Skeletal muscle tissue (tissue), 4 donors: ENCODE measurements around the gene CD86. TPM values are rescaled to one million over a fixed set of nuclear protein-coding genes. Genes with fewer than 3 reads are reported as not detected.

Experiments used
- H3K27ac ChIP-seq: one replicate; pipeline ENCODE4 v1.7.0; 2013; ENCODE audit warnings: mild to moderate bottlenecking, low read depth, low read length, inconsistent platforms
- H3K27me3 ChIP-seq, 3 donors: one replicate each; pipeline ENCODE4 v1.7.0; 2013; ENCODE audit warnings: low read length in 3 of 3; ENCODE audit not compliant: control insufficient read depth in 3 of 3, insufficient read depth in 3 of 3
- H3K36me3 ChIP-seq, 3 donors: one replicate each; pipeline ENCODE4 v1.7.0; 2013; ENCODE audit warnings: low read length in 3 of 3; ENCODE audit not compliant: control insufficient read depth in 3 of 3, insufficient read depth in 3 of 3
- H3K4me1 ChIP-seq, 3 donors: one replicate each; pipeline ENCODE4 v1.7.0; 2013; ENCODE audit warnings: low read length in 3 of 3, mild to moderate bottlenecking in 3 of 3; ENCODE audit not compliant: control insufficient read depth in 3 of 3, insufficient read depth in 3 of 3
- H3K4me3 ChIP-seq, 3 donors: one replicate each; pipeline ENCODE4 v1.7.0; 2013; ENCODE audit warnings: low read length in 3 of 3
- H3K9ac ChIP-seq, 3 donors: one replicate each; pipeline ENCODE4 v1.7.0; 2013; ENCODE audit warnings: low read length in 3 of 3, mild to moderate bottlenecking in 3 of 3, moderate library complexity in 2 of 3, low read depth in 1 of 3
- H3K9me3 ChIP-seq, 3 donors: one replicate each; pipeline ENCODE4 v1.7.0; 2013; ENCODE audit warnings: low read length in 3 of 3; ENCODE audit not compliant: control insufficient read depth in 3 of 3
- total RNA-seq: library from RNA; depleted of rRNA; stranded (reverse); fragments of >200 nt; gene quantifications from one replicate; pipeline ENCODE4 v1.2.3, GENCODE V29; 2014
- donor health status: Osteomylitis.

CD86 gene
- 3.7 TPM for total RNA-seq

GRCh38 chr3:122055215-122055614 lies at the start of gene CD86:
CD86 (plus strand) TSS chr3:122055362; CDS start chr3:122055490, 128 bp downstream.
- no peaks in the 10 kb centered on the region for H3K27me3 ChIP-seq
- no peaks in the 10 kb centered on the region for H3K4me1 ChIP-seq
- no peak within 1 kb of the TSS for H3K4me3 ChIP-seq
- no peaks in the 10 kb centered on the region for H3K9me3 ChIP-seq
- H3K27ac ChIP-seq: no peak within 1 kb of the TSS
- no peaks in the 10 kb centered on the region for H3K36me3 ChIP-seq
- no peak within 1 kb of the TSS for H3K9ac ChIP-seq

GRCh38 chr3:122006267-122006666 lies 48.9 kb upstream of the CD86 start:
- Histone ChIP-seq H3K36me3 (no peaks in the 10 kb centered on the region), H3K27me3 (peaks cover 0 to 3% (median 0%) of the 10 kb centered on the region in 3 donors), H3K4me1 (no peaks in the 10 kb centered on the region), H3K9ac (no peak overlapping the region), H3K27ac (no peak overlapping the region), H3K4me3 (no peak overlapping the region), H3K9me3 (no peaks in the 10 kb centered on the region)

GRCh38 chr3:122008166-122008565 lies 47.0 kb upstream of the CD86 start:
- no peaks in the 10 kb centered on the region for H3K4me1 ChIP-seq
- H3K27me3 ChIP-seq: peaks cover 0 to 3% (median 0%) of the 10 kb centered on the region in 3 donors
- H3K4me3 ChIP-seq: no peak overlapping the region
- no peaks in the 10 kb centered on the region for H3K9me3 ChIP-seq
- H3K36me3 ChIP-seq: no peaks in the 10 kb centered on the region
- H3K27ac ChIP-seq: no peak overlapping the region
- no peak overlapping the region for H3K9ac ChIP-seq

GRCh38 chr3:122010506-122010905 lies 44.7 kb upstream of the CD86 start:
- Histone ChIP-seq H3K4me3 (no peak overlapping the region), H3K9ac (no peak overlapping the region), H3K27ac (no peak overlapping the region), H3K36me3 (no peaks in the 10 kb centered on the region), H3K27me3 (peaks cover 0 to 3% (median 0%) of the 10 kb centered on the region in 3 donors), H3K9me3 (no peaks in the 10 kb centered on the region), H3K4me1 (no peaks in the 10 kb centered on the region)

GRCh38 chr3:122011396-122011795 lies 43.8 kb upstream of the CD86 start:
- H3K36me3 ChIP-seq: no peaks in the 10 kb centered on the region
- H3K4me3 ChIP-seq: no peak overlapping the region
- H3K9ac ChIP-seq: no peak overlapping the region
- H3K27ac ChIP-seq: no peak overlapping the region
- H3K27me3 ChIP-seq: peaks cover 0 to 3% (median 0%) of the 10 kb centered on the region in 3 donors
- H3K9me3 ChIP-seq: no peaks in the 10 kb centered on the region
- H3K4me1 ChIP-seq: no peaks in the 10 kb centered on the region

- Histone ChIP-seq H3K36me3 (no peaks in the 10 kb centered on the region), H3K4me1 (no peaks in the 10 kb centered on the region), H3K4me3 (no peak overlapping the region), H3K27ac (no peak overlapping the region), H3K27me3 (peaks cover 0 to 3% (median 0%) of the 10 kb centered on the region in 3 donors), H3K9me3 (no peaks in the 10 kb centered on the region), H3K9ac (no peak overlapping the region)
These were observed 42.3 kb upstream of the CD86 start for GRCh38 chr3:122012821-122013220.

- H3K27me3 ChIP-seq: peaks cover 0 to 3% (median 0%) of the 10 kb centered on the region in 3 donors
- H3K27ac ChIP-seq: no peak overlapping the region
- H3K9ac ChIP-seq: no peak overlapping the region
- H3K4me1 ChIP-seq: no peaks in the 10 kb centered on the region
- no peaks in the 10 kb centered on the region for H3K9me3 ChIP-seq
- H3K4me3 ChIP-seq: no peak overlapping the region
- no peaks in the 10 kb centered on the region for H3K36me3 ChIP-seq
These were observed 41.7 kb upstream of the CD86 start for GRCh38 chr3:122013448-122013925.

GRCh38 chr3:122014741-122015140 lies 40.4 kb upstream of the CD86 start:
- no peaks in the 10 kb centered on the region for H3K4me1 ChIP-seq
- H3K27ac ChIP-seq: no peak overlapping the region
- H3K36me3 ChIP-seq: no peaks in the 10 kb centered on the region
- H3K4me3 ChIP-seq: no peak overlapping the region
- H3K27me3 ChIP-seq: peaks cover 0 to 3% (median 0%) of the 10 kb centered on the region in 3 donors
- H3K9me3 ChIP-seq: no peaks in the 10 kb centered on the region
- no peak overlapping the region for H3K9ac ChIP-seq

- H3K27ac ChIP-seq: no peak overlapping the region
- H3K4me1 ChIP-seq: no peaks in the 10 kb centered on the region
- H3K36me3 ChIP-seq: no peaks in the 10 kb centered on the region
- H3K4me3 ChIP-seq: no peak overlapping the region
- no peak overlapping the region for H3K9ac ChIP-seq
- peaks cover 10 to 15% (median 13%) of the 10 kb centered on the region in 3 donors for H3K27me3 ChIP-seq
- H3K9me3 ChIP-seq: no peaks in the 10 kb centered on the region
These were observed 35.7 kb upstream of the CD86 start for GRCh38 chr3:122019493-122019892.

- Histone ChIP-seq H3K27me3 (peaks cover 10 to 15% (median 13%) of the 10 kb centered on the region in 3 donors), H3K9ac (no peak overlapping the region), H3K27ac (no peak overlapping the region), H3K9me3 (no peaks in the 10 kb centered on the region), H3K36me3 (no peaks in the 10 kb centered on the region), H3K4me3 (no peak overlapping the region), H3K4me1 (no peaks in the 10 kb centered on the region)
These were observed 34.1 kb upstream of the CD86 start for GRCh38 chr3:122021037-122021436.
